Measurements from ENCODE around the gene PATL2.
"Not testable (repeated sequence)": the region's sequence is repeated elsewhere in the genome, so short reads cannot be mapped to it uniquely, and the experiment has no call there.

The PATL2 gene

DNA sequence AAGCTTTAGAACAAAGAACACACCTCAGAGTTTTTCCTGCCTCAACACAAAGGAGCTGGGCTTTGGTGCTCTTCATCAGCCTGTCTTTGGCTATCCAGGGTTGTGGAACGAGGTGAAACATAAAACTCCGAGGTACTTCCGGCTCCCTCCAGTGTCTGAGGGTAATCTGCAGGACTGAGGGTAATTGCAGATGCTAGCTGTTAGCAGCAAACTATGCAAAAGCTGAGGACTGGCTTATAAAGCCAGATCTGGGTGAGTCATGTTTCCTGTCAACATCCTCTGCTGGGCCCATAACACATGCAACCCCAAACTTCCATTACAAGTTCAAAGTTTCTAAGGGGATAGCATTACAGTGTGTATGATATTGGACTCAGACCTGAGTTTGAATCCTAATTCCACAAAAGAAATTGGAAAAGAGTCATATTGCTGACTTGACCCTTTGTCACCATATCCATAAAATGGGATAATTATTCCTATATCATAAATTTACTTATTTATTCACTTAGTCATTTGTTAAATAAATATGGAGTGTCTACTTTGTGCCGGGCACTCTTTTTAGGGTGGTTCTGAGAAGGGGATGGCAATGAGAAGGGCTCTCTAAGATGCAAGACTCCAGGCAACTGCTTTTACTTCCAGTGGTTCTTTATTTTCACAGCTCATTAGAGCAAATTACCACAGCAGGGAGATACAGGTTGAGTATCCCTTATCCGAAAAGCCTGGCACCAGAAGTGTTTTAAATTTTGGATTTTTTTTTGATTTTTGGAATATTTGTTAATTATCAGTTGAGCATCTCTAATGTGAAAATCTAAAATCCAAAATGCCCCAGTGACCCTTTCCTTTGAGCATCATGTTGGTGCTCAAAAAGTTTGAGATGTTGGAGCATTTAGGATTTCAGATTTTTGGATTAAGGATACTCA, 15.7 kb upstream of the PATL2 start:
- in situ Hi-C loops (cut with MboI; ENCODE audit: low sequenced_read_pairs, unreplicated experiment): no loop called here
- DNase-seq (ENCODE audit: low spot score): peak; percentile 61

GRCh38 chr15:44726136-44726535, 15.0 kb upstream of the PATL2 start:
- TF ChIP-seq, protein P1, sequence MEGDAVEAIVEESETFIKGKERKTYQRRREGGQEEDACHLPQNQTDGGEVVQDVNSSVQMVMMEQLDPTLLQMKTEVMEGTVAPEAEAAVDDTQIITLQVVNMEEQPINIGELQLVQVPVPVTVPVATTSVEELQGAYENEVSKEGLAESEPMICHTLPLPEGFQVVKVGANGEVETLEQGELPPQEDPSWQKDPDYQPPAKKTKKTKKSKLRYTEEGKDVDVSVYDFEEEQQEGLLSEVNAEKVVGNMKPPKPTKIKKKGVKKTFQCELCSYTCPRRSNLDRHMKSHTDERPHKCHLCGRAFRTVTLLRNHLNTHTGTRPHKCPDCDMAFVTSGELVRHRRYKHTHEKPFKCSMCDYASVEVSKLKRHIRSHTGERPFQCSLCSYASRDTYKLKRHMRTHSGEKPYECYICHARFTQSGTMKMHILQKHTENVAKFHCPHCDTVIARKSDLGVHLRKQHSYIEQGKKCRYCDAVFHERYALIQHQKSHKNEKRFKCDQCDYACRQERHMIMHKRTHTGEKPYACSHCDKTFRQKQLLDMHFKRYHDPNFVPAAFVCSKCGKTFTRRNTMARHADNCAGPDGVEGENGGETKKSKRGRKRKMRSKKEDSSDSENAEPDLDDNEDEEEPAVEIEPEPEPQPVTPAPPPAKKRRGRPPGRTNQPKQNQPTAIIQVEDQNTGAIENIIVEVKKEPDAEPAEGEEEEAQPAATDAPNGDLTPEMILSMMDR (IDR thresholded peaks at IDR 0.05; ENCODE audit: borderline replicate concordance, control extremely low read depth, extremely low read depth, insufficient read depth, missing control alignments): no peak
- no peak for DNase-seq (ENCODE audit: low spot score)
- in situ Hi-C loops (cut with MboI; ENCODE audit: low sequenced_read_pairs, unreplicated experiment): no loop called here

More for the DNA sequence above, 15.7 kb upstream of the PATL2 start:
- TF ChIP-seq, protein P1 (IDR thresholded peaks at IDR 0.05; ENCODE audit: borderline replicate concordance, control extremely low read depth, extremely low read depth, insufficient read depth, missing control alignments): no peak

DNA sequence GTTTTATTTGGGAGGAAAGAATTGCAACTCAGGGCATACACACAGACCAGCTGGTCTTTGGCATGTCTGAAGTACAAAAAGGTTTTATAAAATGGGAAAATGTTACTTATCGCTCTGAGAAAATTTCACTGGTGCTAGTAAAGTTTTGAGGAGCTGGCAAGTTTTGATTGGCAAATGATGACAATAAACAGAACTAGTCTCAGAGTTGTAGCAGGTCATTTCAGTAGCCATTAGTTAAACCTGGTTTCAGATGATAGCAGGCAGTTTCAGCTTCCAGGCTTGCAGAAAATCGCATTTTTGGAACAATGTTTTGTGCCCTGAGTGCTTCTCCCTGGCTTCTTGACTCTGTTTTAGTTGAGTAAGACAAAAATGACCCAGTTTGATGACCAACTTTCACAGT, 10.9 kb upstream of the PATL2 start:
- TF ChIP-seq, protein P1 (IDR thresholded peaks at IDR 0.05; ENCODE audit: borderline replicate concordance, control extremely low read depth, extremely low read depth, insufficient read depth, missing control alignments): no peak
- no peak for DNase-seq (ENCODE audit: low spot score)
- in situ Hi-C loops (cut with MboI; ENCODE audit: low sequenced_read_pairs, unreplicated experiment): no loop called here

DNA sequence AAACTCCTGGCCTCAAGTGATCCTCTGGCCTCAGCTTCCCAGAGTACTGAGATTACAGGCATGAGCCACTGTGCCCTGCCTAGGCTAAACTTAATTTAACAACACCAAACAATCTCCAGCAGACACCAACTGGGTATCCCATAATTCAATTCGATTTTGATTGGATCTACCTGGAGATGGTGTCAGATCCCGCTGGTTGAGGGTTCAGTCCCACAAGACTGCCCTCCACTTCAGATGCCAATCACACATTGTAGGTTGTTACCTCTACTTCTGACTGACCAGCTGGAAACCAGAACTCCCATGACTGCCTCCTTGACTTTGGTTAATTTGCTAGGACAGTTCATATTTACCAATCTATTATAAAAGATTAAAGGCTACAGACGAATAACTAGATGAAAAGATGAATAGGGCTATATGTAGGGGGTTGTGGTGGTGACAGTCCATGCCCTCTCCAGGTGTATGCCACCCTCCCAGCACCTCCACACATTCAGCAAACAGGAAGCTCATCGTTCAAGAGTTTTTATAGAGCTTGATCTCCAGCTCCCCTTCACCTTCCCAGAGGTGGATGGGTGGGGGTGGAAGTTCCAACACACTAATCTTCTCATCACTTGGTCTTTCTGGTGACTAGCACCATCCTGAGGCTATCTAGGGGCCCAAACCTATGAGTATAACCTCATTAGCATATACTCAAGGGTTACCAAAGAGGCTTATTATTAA, 9.5 kb upstream of the PATL2 start:
- no peak for DNase-seq (ENCODE audit: low spot score)
- in situ Hi-C loops (cut with MboI; ENCODE audit: low sequenced_read_pairs, unreplicated experiment): no loop called here
- TF ChIP-seq, protein P1 (IDR thresholded peaks at IDR 0.05; ENCODE audit: borderline replicate concordance, control extremely low read depth, extremely low read depth, insufficient read depth, missing control alignments): no peak

GRCh38 chr15:44720000-44720435, 8.9 kb upstream of the PATL2 start:
- in situ Hi-C loops (cut with MboI; ENCODE audit: low sequenced_read_pairs, unreplicated experiment); DNase-seq (ENCODE audit: low spot score): not testable (repeated sequence)

- TF ChIP-seq, protein P1 (IDR thresholded peaks at IDR 0.05; ENCODE audit: borderline replicate concordance, control extremely low read depth, extremely low read depth, insufficient read depth, missing control alignments): no peak
- peak; percentile 35 for DNase-seq (ENCODE audit: low spot score)
- in situ Hi-C loops (cut with MboI; ENCODE audit: low sequenced_read_pairs, unreplicated experiment): no loop called here
These were observed 8.3 kb upstream of the PATL2 start for GRCh38 chr15:44719293-44719999.
